Skeletal muscle satellite cell (primary cell): ENCODE measurements around the gene WWTR1.

Experiments
- H3K27me3 ChIP-seq: 2 replicates; pipeline ENCODE4 v1.7.0; 2013; ENCODE audit warnings: low read length; ENCODE audit not compliant: control insufficient read depth, insufficient read depth
- H3K36me3 ChIP-seq: 2 replicates; pipeline ENCODE4 v1.7.0; 2013; ENCODE audit warnings: mild to moderate bottlenecking, control low read depth, low read length; ENCODE audit not compliant: insufficient read depth
- H3K4me1 ChIP-seq: 2 replicates; pipeline ENCODE4 v1.7.0; 2013; ENCODE audit warnings: low read length; ENCODE audit not compliant: control insufficient read depth, insufficient read depth
- H3K4me2 ChIP-seq: 2 replicates; pipeline ENCODE4 v1.7.0; 2013; ENCODE audit warnings: mild to moderate bottlenecking, low read length
- H3K4me3 ChIP-seq: 2 replicates; pipeline ENCODE4 v1.7.0; 2013; ENCODE audit warnings: low read length
- H3K9ac ChIP-seq: 2 replicates; pipeline ENCODE4 v1.7.0; 2013; ENCODE audit warnings: mild to moderate bottlenecking, low read depth, low read length, moderate library complexity
- H3K9me3 ChIP-seq: replicated peaks from 2 replicates; pipeline ENCODE4 v1.7.0; 2013; ENCODE audit warnings: mild to moderate bottlenecking, control low read depth, low read length

WWTR1 gene

GRCh38 chr3:149620291-149621020, 37.4 kb downstream of the WWTR1 start:
- Histone ChIP-seq H3K9me3 (no peaks in the 10 kb centered on the region), H3K4me1 (peaks cover 76% of the 10 kb centered on the region), H3K4me3 (no peak overlapping the region), H3K36me3 (no peaks in the 10 kb centered on the region), H3K27me3 (no peaks in the 10 kb centered on the region), H3K9ac (peak overlapping the region; percentile 36), H3K4me2 (peak overlapping the region; percentile 63)

DNA sequence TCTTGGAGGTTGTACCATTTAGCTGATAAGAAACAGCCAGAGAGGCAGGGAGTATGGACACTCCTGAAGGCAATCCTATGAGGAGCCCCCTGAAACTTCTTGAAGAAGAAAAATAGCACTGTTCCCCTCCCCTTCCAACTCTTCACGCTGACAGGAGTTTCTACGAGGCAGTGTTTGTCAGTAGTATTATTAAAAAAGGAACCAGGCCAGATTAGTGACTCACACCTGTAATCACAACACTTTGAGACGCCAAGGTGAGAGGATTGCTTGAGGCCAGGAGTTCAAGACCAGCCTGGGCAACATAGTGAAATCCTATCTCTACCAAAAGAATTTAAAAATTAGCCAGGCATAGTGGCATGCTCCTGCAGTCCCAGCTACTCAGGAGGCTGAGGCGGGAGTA, 38.7 kb downstream of the WWTR1 start:
- H3K27me3 ChIP-seq = no peaks in the 10 kb centered on the region
- no peaks in the 10 kb centered on the region for H3K9me3 ChIP-seq
- no peak overlapping the region for H3K9ac ChIP-seq
- peaks cover 77% of the 10 kb centered on the region for H3K4me1 ChIP-seq
- H3K4me3 ChIP-seq = no peak overlapping the region
- H3K4me2 ChIP-seq = no peak overlapping the region
- peaks cover 2% of the 10 kb centered on the region for H3K36me3 ChIP-seq

DNA sequence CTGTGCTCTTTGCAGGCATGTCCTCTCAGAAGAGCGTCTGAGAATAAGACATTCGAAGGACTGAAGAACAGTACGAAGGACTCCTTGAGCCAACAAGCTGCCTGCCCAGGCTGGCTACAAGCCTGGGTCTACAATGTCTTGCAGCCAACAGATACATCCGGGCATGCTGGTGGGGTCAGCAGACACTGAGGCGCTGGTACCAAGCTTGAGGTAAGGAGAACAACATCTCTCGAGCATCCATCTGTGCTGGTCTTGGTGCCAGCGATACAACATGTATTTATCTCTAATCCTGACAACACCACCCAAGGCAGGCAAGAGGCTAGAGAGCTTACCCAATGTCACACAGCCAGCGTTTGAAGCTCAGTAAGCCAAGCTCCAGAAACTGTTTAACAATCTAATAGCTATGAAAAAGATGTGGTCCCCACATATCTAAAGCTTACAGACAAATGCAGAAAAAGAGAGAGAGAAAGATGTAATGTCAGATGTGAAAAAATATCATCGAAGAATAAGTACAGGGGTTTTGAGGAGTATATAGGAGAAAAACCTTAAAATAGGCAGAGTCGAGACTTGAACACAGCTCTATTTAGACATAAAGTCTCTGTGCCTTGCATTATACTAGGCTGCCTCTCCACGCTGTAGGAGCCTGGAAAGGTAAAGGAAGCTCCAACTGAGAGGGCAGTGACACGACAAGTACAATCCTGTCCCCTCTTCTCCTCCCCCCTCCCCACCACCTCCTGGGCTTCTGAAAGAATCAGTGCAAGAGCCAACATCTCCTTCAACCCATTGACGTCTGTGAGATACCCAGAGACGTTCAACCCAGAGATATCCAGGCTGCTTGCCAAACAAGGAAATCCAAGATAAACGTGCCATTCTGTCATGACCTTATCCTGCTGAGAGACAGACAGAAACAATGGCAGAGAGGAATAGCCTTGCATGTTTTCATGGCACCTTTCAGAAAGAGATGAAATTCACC, 39.4 kb downstream of the WWTR1 start:
- peaks cover 78% of the 10 kb centered on the region for H3K4me1 ChIP-seq
- H3K4me2 ChIP-seq = no peak overlapping the region
- H3K4me3 ChIP-seq = no peak overlapping the region
- H3K9me3 ChIP-seq = no peaks in the 10 kb centered on the region
- H3K27me3 ChIP-seq = no peaks in the 10 kb centered on the region
- no peak overlapping the region for H3K9ac ChIP-seq
- H3K36me3 ChIP-seq = peaks cover 7% of the 10 kb centered on the region

- Histone ChIP-seq H3K36me3 (peaks cover 12% of the 10 kb centered on the region), H3K27me3 (no peaks in the 10 kb centered on the region), H3K9ac (peak overlapping the region; percentile 30), H3K4me2 (peak overlapping the region; percentile 36), H3K4me1 (peaks cover 69% of the 10 kb centered on the region), H3K9me3 (no peaks in the 10 kb centered on the region), H3K4me3 (no peak overlapping the region)
These were observed 42.0 kb downstream of the WWTR1 start for GRCh38 chr3:149615731-149616221.

- H3K4me2 ChIP-seq = no peak overlapping the region
- no peaks in the 10 kb centered on the region for H3K27me3 ChIP-seq
- no peak overlapping the region for H3K4me3 ChIP-seq
- no peak overlapping the region for H3K9ac ChIP-seq
- H3K4me1 ChIP-seq = peaks cover 69% of the 10 kb centered on the region
- peaks cover 12% of the 10 kb centered on the region for H3K36me3 ChIP-seq
- H3K9me3 ChIP-seq = no peaks in the 10 kb centered on the region
These were observed 43.8 kb downstream of the WWTR1 start for GRCh38 chr3:149613988-149614387.

DNA sequence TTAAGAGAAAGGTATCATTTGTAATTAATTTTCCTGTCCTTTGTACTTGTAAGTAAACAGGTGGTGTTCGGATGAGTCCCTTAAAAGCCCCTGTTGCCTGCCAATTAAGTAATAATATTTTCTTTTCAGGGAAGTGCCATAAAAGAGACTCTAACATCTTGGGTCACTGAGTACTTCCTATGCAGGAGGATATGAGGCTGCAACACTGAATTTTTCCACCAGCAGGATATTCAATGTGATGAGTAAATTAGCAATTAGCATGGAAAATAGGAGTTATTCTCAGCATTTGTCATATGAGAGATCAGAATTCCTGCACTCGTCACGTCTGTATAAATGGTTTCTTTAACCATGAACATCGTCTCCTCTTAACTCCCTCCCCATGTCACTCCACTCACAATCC, 45.4 kb downstream of the WWTR1 start:
- no peaks in the 10 kb centered on the region for H3K9me3 ChIP-seq
- H3K27me3 ChIP-seq = no peaks in the 10 kb centered on the region
- no peak overlapping the region for H3K4me2 ChIP-seq
- H3K4me1 ChIP-seq = peaks cover 60% of the 10 kb centered on the region
- H3K4me3 ChIP-seq = no peak overlapping the region
- no peak overlapping the region for H3K9ac ChIP-seq
- peaks cover 12% of the 10 kb centered on the region for H3K36me3 ChIP-seq

- Histone ChIP-seq H3K4me3 (no peak overlapping the region), H3K4me2 (no peak overlapping the region), H3K9ac (no peak overlapping the region), H3K9me3 (no peaks in the 10 kb centered on the region), H3K4me1 (peaks cover 56% of the 10 kb centered on the region), H3K27me3 (no peaks in the 10 kb centered on the region), H3K36me3 (peaks cover 12% of the 10 kb centered on the region)
These were observed 46.7 kb downstream of the WWTR1 start for GRCh38 chr3:149611149-149611548.

DNA sequence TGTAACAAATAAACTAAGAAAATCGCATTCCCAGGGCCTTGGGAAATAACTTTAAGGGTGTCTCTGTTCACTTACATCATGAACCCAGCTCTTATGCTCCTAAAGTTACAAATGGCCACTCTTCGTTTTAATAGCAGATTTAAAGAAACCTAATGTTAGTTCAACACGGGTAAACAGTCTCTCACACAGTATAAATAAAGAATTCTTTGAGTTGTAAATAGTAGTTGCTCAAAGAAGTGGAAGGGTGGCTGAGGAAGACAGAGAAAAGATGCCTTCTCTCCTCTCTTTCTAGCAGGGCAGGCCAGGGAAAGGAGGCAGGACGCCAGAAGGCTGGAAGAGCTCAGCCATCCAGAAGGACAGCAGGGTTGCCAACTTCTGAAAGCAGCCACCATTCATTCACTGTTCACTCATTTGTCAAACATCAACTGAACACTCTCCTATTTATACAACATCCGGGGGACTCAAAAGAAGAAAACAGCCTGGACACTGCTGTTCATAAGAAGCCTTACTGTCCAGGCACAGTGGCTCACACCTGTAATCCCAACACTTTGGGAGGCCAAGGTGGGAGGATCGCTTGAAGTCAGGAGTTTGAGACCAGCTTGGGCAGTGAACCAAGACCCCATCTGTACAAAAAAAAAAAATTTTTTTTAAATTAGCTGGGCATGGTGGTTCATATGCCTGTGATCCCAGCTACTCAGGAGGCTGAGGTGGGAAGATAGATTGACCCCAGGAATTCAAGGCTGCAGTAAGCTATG, 47.3 kb downstream of the WWTR1 start:
- Histone ChIP-seq H3K4me3 (no peak overlapping the region), H3K4me2 (no peak overlapping the region), H3K36me3 (peaks cover 12% of the 10 kb centered on the region), H3K4me1 (peaks cover 56% of the 10 kb centered on the region), H3K9ac (no peak overlapping the region), H3K27me3 (no peaks in the 10 kb centered on the region), H3K9me3 (no peaks in the 10 kb centered on the region)

DNA sequence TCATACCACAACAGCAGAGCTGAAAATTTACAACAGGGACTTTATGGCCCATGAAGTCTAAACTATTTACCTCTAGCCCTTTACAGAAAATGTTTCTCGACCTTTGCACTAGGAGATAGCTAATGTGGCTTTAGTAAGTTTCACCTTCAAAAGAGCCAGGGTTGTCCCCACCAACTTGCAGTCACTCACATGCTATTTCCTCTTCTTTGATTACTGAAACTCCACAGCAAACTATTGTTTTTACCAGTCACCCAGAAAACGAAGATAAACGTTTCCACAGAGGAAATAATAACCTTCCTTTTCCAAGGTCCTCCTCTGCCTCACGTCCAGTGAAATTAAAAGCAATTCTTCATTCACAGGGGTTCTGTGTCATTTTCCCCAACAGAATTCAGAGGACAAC, 48.2 kb downstream of the WWTR1 start:
- peaks cover 58% of the 10 kb centered on the region for H3K4me1 ChIP-seq
- no peak overlapping the region for H3K4me3 ChIP-seq
- H3K27me3 ChIP-seq = no peaks in the 10 kb centered on the region
- no peaks in the 10 kb centered on the region for H3K9me3 ChIP-seq
- H3K4me2 ChIP-seq = no peak overlapping the region
- H3K36me3 ChIP-seq = peaks cover 20% of the 10 kb centered on the region
- no peak overlapping the region for H3K9ac ChIP-seq

- Histone ChIP-seq H3K4me3 (no peak overlapping the region), H3K9me3 (no peaks in the 10 kb centered on the region), H3K4me2 (no peak overlapping the region), H3K4me1 (peaks cover 61% of the 10 kb centered on the region), H3K9ac (no peak overlapping the region), H3K36me3 (peaks cover 20% of the 10 kb centered on the region), H3K27me3 (no peaks in the 10 kb centered on the region)
These were observed 48.8 kb downstream of the WWTR1 start for GRCh38 chr3:149608987-149609386.

GRCh38 chr3:149605902-149606301, 51.9 kb downstream of the WWTR1 start:
- H3K4me2 ChIP-seq = no peak overlapping the region
- H3K4me3 ChIP-seq = no peak overlapping the region
- no peaks in the 10 kb centered on the region for H3K27me3 ChIP-seq
- peaks cover 12% of the 10 kb centered on the region for H3K36me3 ChIP-seq
- H3K4me1 ChIP-seq = peaks cover 66% of the 10 kb centered on the region
- peak overlapping the region; percentile 18 for H3K9ac ChIP-seq
- no peaks in the 10 kb centered on the region for H3K9me3 ChIP-seq
